HG02840 (cell line): Measurements from ENCODE around the gene TNNT3.
"Not testable (repeated sequence)": the region's sequence is repeated elsewhere in the genome, so short reads cannot be mapped to it uniquely, and the experiment has no call there.

Source experiments
- ATAC-seq: cut with Tn5 transposase; IDR thresholded peaks from one replicate; pipeline ENCODE4 v1.9.1; 2021; ENCODE audit warnings: mild to moderate bottlenecking, moderate library complexity, moderate number of reproducible peaks; ENCODE audit not compliant: unreplicated experiment, low FRiP score

Gene TNNT3

GRCh38 chr11:1919391-1920127 lies at the start of gene TNNT3:
TNNT3 (plus strand) TSS chr11:1919703; CDS start chr11:1922875, 3,172 bp downstream.
- no peak for ATAC-seq

DNA sequence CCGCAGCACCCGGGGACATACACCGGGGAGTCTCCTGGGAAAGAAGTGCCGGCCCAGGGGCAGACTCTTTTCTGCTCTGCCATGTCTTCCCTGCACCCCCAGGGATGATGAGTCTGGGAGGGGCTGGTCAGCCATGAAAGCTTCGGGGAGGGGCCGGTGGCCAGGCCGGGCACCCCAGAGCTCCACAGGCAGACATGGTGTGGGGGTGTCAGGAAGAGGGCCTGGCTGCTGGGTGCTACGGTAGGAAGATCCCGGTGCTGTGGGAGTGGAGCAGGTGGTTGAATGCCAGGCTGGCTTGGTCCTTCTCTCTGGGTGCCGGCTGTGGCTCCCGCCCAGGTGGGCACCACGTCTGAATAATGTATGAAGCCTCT lies 49.2 kb upstream of the TNNT3 start:
- ATAC-seq: no peak

DNA sequence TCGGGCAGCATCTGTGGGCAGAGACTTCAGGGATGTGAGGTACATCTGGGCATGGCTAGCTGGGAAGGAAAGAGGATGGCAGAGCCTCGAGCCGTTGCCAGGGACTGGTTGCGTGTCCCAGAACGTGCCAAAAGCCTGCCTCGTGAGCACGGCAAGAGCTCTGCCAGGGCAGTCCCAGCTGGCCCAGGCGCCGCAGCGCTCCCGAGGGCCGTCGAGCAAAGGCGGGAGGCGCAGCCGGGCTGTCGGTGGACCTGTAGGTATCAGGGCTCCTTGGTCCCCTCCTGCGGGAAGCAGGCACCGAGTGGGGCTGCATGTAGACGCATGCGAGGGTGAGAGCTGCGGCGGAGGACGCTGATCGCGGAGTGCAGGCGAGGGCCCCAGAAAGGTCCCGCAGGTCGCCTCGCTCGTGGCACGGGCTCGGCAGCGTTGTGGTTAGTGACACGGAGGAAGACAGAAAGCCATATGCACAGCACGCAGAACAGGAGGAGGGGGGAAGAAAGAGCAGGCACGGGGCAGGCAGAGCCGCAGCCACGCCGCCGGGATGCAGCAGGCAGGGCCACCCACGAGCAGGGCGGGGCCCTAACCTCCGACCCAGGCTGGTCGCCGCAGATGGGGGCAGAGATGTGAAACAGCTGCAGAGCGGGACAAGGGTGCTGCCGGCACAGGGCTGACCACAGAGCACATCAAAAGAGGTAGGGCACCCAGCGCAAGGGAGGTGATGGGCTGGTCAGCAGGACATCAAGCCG lies 48.6 kb upstream of the TNNT3 start:
- no peak for ATAC-seq

DNA sequence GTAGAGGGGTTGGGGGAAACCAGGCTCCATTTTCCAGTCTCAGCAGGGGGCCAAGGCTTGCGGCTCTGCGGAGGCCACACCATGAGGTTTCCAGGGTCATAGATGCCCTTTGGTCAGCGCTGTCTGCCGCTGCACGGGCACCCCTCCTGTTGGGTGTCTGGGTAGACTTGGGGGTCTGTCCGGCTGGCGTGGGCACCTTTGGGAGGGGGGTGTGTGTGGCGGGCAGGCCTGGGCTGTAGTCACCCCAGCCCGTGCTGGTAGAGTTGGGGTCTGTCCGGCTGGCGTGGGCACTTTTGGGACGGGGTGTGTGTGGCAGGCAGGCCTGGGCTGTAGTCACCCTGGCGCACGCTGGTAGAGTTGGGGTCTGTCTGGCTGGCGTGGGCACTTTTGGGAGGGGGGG lies 48.0 kb upstream of the TNNT3 start:
- no peak for ATAC-seq

- ATAC-seq: no peak
Observed at GRCh38 chr11:1872267-1872985, 47.1 kb upstream of the TNNT3 start.

DNA sequence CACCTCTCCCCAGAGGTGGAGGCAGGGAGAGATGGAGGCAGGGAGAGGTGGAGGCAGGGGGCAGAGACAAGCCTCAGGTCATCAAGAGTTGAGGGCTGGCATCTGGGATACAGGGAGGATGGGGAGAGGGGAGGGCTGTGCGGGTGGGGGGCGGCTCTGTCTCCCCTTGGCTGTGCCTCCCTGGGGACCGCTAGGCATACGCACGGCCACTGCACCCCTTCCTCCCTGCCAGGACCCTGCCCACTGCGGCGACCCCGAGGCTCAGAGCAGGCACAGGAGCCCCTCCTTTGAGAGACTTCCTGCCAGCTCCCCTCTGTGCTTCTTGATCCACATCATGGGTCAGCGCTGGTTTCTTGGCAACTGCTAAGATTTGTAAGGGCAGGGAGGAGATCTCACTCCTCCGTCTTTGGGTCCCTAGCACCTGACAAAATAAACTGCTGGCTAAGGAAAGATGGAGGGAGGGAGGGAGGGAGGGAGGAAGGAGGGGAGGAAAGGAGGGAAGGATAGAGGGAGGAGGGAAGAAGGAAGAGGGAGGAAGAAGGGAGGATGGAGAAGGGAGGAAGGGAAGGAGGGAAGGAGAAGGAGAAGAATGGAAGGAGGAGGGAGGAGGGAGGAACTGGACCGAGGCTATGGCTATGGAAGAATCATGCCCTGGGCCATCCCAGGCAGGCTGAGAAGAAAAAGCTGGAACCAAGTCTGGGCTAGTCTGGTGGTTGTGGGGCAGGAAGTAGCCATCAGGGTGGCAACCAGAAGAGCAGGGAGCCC lies 46.3 kb upstream of the TNNT3 start:
- ATAC-seq: no peak

DNA sequence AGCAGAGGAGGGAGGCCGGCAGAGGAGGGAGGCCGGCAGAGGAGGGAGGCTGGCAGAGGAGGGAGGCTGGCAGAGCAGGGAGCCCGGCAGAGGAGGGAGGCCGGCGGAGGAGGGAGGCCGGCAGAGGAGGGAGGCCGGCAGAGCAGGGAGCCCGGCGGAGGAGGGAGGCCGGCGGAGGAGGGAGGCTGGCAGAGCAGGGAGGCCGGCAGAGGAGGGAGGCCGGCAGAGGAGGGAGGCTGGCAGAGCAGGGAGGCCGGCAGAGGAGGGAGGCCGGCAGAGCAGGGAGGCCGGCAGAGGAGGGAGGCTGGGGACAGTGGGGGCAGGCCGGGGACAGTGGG lies 45.7 kb upstream of the TNNT3 start:
- not testable (repeated sequence) for ATAC-seq

DNA sequence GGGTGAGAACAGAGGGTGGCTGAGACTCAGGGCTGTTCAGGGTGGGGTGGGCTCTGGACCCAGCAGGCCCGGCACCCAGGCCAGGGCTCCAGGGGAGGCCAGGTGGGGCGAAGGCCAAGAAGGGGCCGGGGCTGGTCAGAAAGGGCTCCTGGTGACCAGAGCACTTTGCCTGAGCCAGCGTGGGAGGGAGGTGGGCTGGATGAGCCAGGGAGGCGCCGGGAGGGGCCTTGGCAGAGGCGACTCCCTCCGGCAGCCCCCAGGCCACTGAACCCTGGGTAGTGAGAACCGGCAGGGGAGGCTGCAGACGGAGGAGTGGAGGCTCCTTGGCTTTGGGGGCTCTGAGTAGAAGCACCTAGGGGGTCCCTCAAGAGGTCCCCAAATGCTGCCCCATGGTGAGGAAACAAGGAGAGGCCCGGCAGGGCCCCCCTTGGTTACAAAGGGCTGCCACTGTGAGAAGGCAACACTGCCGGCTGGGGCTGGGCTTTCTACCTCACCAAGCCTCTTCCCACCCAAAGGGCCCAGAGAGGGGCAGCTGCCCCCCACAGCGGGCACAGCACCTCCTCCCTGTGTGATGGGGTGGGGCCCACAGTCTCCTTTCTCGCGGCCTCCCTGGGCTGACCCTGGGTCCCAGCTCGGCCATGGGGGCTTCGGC lies 44.9 kb upstream of the TNNT3 start:
- ATAC-seq: not testable (repeated sequence)

- no peak for ATAC-seq
Observed at GRCh38 chr11:1875093-1875850, 44.2 kb upstream of the TNNT3 start.

DNA sequence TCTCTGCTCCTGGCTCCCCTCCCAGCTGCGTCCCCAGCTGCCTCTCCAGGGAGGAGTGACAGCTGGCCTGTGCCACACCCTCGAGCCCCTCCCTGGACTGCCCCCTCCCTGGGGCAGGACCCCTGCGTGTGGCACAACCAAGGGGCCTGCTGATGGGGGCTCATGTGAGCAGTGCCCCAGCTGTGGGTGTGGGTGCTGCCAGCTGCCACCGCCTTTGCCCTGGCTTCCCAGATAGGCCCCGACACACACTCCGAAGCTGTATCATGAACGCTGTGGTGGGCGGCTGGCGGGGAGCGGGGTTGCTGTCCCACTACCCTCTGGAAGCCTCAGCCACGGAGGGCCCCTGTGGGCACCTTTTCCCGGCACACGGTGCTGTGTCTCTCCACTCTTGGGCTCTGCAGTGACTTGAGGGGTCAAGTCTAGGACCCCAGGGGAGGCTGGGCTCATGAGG lies 43.6 kb upstream of the TNNT3 start:
- not testable (repeated sequence) for ATAC-seq

GRCh38 chr11:1876361-1877063 lies 43.0 kb upstream of the TNNT3 start:
- ATAC-seq: no peak

- ATAC-seq: no peak
Observed at GRCh38 chr11:1877211-1878136, 42.0 kb upstream of the TNNT3 start.

DNA sequence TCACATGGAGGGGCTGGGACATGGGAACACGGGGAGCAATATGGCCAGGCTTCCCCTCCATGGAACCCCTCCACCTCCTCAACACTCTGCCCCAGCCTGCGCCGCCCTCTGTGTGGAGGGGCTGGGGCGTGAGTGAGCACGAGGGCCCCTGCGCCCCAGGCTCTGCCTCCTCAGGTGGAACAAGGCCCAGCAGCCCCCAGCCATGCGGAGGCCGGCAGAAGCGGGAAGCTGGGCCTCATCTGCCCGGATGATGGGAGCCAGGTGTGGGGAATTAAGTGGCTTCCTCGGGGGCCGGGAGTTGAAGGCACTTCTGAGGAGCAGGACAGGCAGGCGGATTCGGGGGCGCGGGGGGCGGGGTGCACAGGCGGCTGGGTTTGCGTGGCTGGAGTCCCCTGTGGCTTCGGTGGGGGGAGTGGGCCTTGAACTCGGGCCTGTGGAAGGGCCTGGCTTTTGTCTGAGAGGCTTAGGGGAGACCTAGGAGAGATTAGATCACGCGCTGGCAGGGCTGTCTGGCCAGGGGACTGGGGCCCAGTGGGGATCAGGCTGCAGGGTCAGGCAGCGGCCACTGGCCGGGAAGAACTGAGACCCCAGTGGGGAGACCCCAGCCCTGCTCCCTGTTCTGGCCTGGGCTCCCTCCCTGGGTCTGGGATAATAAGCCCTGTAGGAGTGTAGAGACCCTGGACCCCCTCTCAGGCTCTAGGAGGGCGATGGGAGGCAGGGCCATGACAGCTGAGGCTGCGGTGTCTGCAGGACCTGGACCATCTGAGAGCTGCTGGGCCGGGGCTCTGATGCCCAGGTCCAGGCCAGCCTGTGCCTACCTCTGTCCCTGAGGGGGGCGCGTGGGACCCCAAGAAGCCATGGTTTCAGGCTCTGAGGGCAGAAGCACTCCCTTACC lies 41.1 kb upstream of the TNNT3 start:
- no peak for ATAC-seq

GRCh38 chr11:1879342-1879940 lies 40.1 kb upstream of the TNNT3 start:
- ATAC-seq: no peak

DNA sequence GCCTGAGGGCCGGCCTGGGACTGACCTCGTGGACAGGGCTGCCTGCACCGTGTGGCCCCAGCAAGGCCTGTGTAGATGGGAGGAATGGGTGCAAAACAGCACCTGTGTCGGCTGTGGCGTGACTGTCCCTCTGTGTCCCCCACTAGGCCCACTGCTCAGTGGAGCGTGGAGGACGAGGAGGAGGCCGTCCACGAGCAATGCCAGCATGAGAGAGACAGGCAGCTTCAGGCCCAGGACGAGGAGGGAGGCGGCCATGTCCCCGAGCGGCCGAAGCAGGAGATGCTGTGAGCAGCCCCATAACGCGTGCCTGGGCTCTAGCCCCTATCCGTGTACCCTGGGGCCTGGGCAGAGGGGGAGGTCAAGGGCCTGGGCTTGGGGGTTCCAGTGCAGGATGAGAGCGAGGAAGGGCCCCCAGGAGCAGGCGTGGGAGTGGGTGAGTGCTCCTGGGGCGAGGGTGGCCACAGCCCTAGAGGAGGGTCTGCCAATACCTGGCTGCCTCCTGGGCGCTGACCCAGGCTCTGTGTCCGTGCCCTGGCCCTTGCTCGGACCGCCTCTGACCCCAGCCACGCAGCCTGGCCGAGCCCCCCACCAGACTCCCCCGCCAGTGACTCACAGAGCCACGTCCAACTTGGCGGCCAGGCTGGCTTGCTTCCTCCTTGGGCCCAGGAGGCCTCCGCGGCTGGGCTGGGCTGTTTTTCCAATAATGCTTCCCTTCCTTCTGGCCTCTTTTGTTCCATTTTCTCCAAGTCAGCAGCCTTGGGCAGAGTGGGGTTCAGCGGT lies 39.4 kb upstream of the TNNT3 start:
- ATAC-seq: no peak
